GM19023 (cell line): ENCODE measurements around the gene SYCP2L.
"Not testable (repeated sequence)": the region's sequence is repeated elsewhere in the genome, so short reads cannot be mapped to it uniquely, and the experiment has no call there.

Experiments
- ATAC-seq: cut with Tn5 transposase; IDR thresholded peaks from one replicate; pipeline ENCODE4 v1.9.1; 2021; ENCODE audit warnings: mild to moderate bottlenecking, moderate library complexity; ENCODE audit not compliant: unreplicated experiment

SYCP2L gene

DNA sequence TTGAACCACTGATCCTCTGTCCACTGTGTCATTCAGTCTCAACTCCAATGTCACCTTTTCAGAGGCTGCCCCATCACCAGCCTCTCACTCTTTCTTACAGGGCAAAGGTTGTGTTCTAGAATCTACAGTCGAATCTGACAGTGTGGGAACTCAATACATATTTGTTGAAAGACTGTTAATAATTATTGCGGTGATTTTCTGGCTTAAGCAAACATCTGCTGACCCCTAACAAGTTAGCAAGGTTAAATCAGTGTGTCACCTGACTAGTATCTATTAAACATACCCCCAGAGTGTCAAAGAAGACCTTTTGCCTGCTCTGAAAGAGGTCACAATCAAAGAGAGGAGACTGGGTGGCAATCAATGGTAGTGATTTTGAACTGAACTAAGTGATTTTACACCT lies 115.3 kb downstream of the SYCP2L start:
- ATAC-seq = no peak

DNA sequence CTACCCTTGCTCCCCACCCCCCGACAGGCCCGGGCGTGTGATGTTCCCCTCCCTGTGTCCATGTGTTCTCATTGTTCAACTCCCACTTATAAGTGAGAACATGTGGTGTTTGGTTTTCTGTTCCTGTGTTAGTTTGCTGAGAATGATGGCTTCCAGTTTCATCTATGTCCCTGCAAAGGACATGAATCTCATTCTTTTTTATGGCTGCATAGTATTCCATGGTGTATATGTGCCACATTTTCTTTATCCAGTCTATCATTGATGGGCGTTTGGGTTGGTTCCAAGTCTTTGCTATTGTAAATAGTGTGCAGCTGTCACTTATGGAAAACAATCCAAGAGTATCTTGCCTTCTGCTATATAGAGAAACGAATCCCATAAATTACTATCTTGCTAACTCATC lies 116.4 kb downstream of the SYCP2L start:
- ATAC-seq = not testable (repeated sequence)

DNA sequence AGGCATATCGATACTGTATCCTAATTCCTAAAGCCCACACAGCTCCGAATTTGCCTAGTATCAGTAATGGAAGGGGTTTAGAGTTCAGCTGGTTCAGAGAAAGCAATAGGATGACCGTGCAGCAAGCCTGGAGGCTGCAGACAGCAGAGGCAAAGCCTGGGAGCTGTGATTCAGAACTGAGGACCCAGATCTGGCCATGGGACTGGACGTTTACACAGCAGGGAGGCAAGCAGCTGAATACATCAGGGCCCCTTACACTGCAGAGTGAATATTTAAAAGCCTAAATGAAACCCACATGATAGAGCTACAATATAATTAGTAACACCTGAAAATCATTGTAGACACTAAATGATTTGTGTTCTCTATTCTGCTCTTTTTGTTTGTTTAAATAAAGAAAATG lies 119.2 kb downstream of the SYCP2L start:
- no peak for ATAC-seq

DNA sequence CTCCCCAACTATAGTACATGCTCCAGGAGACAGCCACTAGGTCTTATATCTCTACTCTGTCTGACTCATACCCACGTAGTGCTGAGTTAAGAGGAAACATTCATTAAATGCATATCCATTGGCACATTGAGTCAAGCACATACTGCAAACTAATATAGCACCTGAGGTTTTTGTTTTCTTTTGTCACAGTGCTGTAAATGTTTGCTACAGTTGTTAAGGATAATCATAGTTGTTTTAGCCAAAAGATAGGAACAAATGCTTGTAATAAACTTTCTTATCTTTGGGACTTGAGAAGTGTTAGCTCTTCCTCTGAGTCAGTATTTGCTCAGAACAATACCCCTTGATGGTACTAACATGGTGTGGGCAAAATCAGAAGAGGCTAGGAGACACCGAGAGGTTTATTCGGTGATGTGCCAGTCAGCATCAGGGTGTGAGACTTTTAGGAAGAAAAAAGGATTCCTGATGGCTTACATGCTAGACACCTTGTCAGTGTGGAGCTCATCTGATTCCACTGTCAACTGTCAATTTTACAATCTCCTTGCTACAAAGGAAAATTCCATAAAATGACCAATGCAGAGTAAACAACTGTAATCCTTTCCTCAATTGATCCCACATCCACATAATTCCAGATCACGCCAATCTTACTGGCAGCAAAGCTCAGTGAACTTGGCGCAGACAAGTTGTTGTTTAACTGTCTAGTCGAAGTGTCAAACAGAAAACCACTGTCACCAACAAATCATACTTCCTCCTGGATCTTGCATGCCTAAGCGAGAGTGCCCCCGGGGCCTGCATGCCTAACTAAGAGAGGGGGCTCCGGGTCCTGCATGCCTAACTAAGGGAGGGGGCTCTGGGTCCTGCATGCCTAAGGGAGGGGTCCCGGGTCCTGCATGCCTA lies 121.1 kb downstream of the SYCP2L start:
- no peak for ATAC-seq

DNA sequence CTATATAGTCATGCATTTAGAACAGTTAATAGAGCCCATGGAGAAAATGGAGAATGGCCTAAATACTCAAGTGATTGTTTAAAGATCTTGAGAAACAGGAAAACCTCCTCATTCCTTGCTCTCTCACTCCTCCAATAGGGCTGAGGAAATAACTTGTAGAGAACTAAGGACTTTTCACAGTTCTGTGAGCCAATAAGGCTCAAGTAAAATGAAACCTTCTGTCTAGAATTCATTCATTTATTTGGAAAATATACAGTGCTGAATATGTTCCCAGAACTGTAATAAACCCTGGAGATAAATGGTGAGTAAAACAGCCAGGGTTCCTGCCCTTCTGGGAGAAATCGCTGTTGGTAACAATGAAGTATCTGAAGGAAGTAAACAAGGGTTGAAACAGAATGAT lies 122.0 kb downstream of the SYCP2L start:
- ATAC-seq = no peak

DNA sequence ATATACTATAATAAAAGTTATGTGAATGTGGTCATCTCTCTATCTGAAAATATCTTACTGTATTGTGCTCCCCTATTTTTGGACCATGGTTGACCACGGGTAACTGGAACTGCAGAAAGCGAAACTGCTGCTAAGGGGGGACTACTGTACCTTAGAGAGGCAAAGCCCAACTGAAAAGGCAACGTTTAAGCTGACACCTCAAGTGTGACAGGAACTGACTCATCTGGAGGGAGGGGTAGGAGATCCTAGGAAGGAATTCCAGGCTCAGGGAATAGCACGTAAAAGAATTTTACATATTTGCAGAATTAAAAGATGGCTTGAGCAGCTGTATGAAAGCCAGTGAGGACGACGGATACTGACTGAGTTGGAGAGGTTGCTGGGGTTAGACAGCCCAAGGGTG lies 122.5 kb downstream of the SYCP2L start:
- peak; percentile 72 for ATAC-seq

DNA sequence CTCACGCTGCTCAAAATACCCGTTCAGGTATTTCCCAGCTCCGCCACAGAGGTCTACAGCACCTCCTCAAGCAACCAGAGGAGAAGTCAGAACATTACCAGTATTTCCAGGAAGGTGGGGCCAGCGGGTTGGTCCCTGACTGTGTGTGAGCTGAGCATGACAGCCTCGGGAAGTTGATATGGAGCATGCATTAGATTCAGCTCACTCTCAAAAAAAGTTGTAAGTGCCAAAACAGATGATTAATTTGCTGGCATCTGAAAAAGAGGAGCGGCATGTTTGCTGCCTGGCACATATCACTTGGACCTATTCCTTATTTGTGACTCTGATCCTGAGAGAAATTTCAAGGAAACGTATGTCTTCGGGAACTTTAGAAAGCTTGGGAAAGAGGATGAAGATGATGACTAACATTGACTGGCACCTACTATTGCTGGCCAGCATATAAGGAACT lies 125.0 kb downstream of the SYCP2L start:
- ATAC-seq = no peak

DNA sequence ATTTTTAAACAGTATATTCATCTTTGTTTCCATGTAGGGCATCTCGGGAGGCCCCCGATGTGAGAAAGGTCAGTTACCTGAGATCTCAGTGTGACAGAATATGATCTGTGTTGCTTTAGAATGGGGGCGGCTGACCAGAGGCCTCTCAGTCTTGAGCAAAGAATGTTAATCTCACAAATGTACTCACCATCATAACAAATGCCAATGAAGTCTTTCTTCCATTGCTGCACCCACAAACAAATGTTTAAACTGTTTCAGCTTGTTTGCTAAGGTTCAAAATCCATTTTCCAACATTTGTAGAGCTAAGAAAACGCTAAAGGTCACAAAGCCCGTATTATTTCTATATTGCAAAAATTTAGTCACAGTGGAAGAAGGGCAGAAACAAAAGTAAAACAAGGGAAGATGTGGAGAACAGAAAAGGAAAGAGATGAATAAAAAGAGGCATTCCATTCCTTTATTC lies 125.5 kb downstream of the SYCP2L start:
- ATAC-seq = no peak

DNA sequence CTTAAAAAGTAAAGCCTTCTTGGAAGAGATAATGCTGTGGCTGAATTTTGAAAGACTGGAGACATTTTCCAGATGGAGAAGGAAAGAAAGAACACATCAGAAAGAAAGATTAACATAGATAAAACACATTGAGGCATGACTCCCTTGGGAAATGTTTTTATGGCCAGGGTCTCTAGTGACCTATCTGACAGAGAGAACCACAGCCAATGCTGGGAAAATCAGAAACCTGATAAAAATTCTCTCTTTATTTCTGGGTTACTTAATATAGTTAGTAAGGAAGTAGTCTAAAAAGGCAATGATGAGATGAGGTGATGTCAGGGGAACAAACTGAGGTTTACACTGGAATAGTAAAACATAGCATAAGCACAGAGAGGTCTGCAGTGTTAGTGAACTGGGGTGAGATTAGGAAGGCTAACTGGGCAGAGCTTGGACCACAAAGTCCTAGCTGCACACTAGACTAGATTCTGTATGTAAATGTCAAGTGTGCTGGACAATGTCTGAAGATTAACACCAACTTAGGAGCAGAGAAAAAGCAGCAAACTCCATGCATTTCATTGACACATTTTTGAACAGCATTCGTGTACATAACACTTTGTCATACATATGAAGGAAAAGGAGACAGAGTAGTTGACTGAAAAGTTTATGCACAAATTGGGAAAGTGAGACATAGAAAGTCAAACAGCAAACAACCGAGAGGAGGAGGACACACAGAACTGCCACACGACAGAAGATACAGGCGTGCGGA lies 126.3 kb downstream of the SYCP2L start:
- no peak for ATAC-seq

DNA sequence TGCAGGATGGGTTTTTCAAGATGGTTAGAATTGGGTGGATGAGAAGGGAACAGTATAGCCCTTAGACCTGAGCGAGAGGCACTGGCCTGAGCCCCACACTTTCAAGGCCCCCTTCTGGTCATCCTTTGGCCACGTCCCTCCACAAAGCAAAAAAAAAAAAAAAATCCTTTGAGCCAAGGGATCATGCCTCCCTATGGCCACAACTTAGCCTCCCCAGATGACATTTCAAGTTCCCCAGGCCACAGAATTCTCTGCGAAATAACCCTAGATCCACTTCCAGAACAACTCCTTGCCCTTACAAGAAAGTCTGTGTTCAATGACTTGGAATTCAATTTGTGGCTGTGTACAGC lies 126.8 kb downstream of the SYCP2L start:
- ATAC-seq = no peak

DNA sequence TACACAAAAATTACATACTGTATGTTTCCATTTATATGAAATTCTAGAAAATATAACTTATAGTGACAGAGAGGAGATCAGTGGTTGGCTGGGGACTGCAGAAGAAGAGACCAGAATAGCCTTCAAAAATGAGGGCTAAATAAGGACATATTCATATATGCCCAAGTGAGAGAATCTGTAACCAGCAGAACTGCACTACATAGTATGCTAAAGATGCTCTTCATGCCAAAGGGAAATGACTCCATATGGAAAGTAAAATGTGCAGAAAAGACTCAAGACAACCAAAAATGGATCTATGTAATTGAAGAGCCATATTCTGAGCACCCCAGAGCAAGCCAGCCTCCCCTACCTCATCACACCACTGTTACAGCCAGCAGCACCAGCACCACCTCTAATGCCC lies 128.2 kb downstream of the SYCP2L start:
- no peak for ATAC-seq

DNA sequence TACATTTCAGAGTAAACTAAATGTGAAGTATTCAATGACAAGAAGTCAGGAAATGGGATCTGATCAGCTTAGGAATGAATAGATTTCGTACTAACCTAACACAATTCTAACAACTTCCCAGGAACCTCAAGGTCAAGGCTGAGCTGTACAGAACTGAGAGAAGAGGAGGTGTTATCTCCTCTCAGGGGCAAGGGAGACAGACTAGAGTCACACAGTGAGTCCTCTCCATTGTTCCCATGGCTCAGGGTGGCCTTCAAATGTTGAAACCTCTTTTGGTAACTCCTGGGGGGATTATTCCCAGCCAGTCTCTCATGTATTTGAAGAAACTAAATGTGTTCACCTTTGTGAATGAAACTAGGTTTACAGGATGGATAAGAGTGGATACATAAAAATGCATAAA lies 129.6 kb downstream of the SYCP2L start:
- no peak for ATAC-seq

DNA sequence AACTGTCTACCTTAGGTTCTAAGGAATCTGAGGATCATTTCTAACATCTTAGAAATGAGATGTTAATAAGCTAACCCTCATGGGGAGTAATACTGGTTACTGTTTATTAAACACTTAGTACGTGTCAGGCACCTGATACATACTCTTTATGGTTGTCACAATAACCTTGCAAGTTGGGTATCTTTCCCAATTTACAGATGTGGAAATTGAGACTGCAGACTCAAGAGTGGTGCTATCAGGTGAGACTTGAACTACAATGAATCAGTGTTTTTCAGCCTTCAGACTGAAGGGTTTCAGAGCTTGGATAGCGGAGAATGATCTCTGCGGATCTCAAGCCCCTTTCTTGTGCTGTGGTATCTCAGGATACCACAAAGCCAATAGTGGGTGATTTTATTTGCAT lies 130.2 kb downstream of the SYCP2L start:
- ATAC-seq = no peak

DNA sequence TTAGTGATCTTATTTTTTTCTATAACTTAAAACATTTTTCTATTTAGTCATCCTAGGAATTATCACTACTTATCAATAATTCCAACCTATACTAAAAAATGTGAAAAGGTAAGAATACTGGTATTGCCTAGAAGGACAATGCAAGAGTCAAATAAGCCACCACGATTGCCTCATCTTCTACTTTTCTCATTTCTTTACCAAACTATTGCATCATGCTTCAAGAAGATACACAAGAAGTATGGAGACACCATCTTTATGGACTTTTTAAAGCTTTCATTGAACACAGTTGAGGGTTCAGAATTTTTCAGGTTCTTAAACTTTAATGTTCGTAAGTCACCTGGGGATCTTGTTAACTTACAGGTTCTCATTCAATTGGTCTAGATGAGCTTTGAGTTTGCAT lies 131.4 kb downstream of the SYCP2L start:
- ATAC-seq = no peak

DNA sequence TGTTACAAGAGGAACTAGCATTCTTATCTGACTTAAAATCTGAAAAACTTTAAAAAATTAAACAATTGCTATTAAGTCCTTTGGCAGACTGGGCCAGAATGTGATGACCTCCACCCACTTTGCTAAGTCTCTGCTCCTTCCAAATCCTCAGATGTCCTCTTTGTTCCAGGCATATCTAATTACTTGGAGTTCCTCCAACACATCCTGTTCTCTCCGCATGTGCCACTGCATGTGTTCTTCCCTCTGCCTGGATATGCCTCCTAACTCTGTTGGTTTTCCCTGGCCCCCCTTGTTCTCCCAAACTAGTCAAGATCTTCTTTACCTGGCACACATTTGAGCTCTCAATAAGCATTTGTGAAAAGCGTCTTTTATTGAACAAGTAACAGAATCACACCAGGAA lies 134.2 kb downstream of the SYCP2L start:
- ATAC-seq = no peak

DNA sequence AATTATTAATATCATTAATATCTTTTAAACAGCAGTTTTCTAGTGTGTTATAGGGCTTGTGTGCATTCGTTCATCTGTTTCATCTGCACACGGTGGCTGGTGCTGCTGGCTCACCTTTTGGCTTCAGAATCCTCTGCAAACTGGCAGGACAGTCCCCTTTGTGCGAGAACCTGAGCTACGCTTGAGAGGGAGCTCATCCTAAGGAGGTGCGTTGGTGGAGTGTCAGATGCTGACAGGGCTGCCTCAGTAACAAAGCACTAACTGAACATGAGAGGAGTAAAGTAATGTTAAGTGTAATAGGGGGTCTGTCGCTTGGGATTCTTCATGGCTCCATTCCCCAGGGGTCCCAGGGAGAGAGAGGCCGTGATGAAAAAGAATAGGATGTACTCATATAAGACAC lies 134.9 kb downstream of the SYCP2L start:
- ATAC-seq = no peak

DNA sequence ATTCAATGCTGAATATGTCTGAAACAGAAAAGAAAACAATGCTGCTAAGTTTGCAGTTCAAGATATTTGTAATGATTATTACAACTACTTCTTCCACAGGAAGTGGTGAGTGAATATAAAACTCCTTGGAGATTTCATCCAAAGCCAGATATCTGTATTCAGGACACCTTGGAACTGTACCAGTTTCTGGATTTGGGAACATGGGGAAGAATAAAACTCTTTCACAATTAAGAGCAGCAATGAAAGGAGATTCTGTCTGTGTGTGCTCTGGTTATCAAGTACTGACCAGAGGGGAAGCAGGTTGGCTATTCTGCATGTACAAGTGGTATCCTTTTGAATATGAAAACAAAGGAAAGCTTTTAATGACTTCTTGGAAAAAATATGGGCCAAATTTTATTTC lies 136.2 kb downstream of the SYCP2L start:
- ATAC-seq = no peak
